Spleen (tissue), 11 donors: ENCODE measurements around the gene BRCA2. TPM values are rescaled to one million over a fixed set of nuclear protein-coding genes. Genes with fewer than 3 reads are reported as not detected.

ENCODE experiments used
- DNase-seq: peaks from one replicate; pipeline ENCODE4 v3.0.0-alpha.2; 2020
- H3K27ac ChIP-seq, 8 donors: fragments of 200-600 bp; sonication (generic) in 7 of 8; 1 replicate in 4 of 8; 2 replicates in 4 of 8; pipeline versions ENCODE4 v1.5.0 to v1.8.0; 2016 to 2021; ENCODE audit warnings: inconsistent platforms in 4 of 8, mild to moderate bottlenecking in 4 of 8, moderate library complexity in 1 of 8
- H3K27me3 ChIP-seq, 7 donors: fragments of 200-600 bp; sonication (generic) in 6 of 7; replicated peaks in 1 of 7; 1 replicate in 4 of 7; 2 replicates in 3 of 7; pipeline versions ENCODE4 v1.5.0 to v1.8.0; 2016 to 2021; ENCODE audit warnings: inconsistent platforms in 3 of 7, mild to moderate bottlenecking in 1 of 7
- H3K36me3 ChIP-seq, 6 donors: fragments of 200-600 bp; sonication (generic) in 5 of 6; 1 replicate in 4 of 6; 2 replicates in 2 of 6; pipeline versions ENCODE4 v1.5.0 to v1.8.0; 2016 to 2021; ENCODE audit warnings: inconsistent platforms in 2 of 6
- H3K4me1 ChIP-seq, 6 donors: fragments of 200-600 bp; sonication (generic) in 5 of 6; 1 replicate in 3 of 6; 2 replicates in 3 of 6; pipeline versions ENCODE4 v1.5.0 to v1.8.0; 2016 to 2021; ENCODE audit warnings: inconsistent platforms in 3 of 6
- H3K4me3 ChIP-seq, 8 donors: fragments of 200-600 bp; sonication (generic) in 7 of 8; 1 replicate in 4 of 8; 2 replicates in 4 of 8; pipeline versions ENCODE4 v1.5.0 to v1.8.0; 2016 to 2021; ENCODE audit warnings: inconsistent platforms in 4 of 8, mild to moderate bottlenecking in 4 of 8, moderate library complexity in 2 of 8
- H3K9me3 ChIP-seq, 8 donors: fragments of 200-600 bp; sonication (generic) in 7 of 8; 1 replicate in 4 of 8; 2 replicates in 4 of 8; pipeline versions ENCODE4 v1.5.0 to v1.8.0; 2016 to 2021; ENCODE audit warnings: inconsistent platforms in 4 of 8
- POLR2A ChIP-seq, 3 donors: fragments of 450-650 bp; IDR thresholded peaks; one replicate each; pipeline ENCODE4 v1.5.1; 2017; ENCODE audit warnings: antibody characterized with exemption in 3 of 3, mild to moderate bottlenecking in 1 of 3
- POLR2AphosphoS5 ChIP-seq, 3 donors: sonication (generic); formaldehyde crosslinking; IDR thresholded peaks; one replicate each; pipeline ENCODE4 v1.5.1; 2017; ENCODE audit warnings: antibody characterized with exemption in 3 of 3
- WGBS, 5 donors: extraction: QIAGEN DNeasy Blood & Tissue Kit in 3 of 5; methylation state at CpG; one replicate each; pipeline versions ENCODE4 v1.1.5 to v1.1.7; 2013 to 2018; 5-methylcytosine and 5-hydroxymethylcytosine counted together
- intact Hi-C: fragments of 100-400 bp; cut with DNase I; formaldehyde crosslinking; loops from one replicate; pipeline ENCODE4 v1.15.0; 2023; ENCODE audit warnings: low total_unique reads
- polyA plus RNA-seq, 3 donors: library from polyadenylated mRNA; stranded (reverse); fragments of 200-250 nt; gene quantifications; one replicate each; pipeline ENCODE4 v1.2.1, GENCODE V29; 2013
- total RNA-seq, 7 donors: library from RNA; depleted of rRNA in 3 of 7; stranded (reverse); fragments of >200 nt in 3 of 7; fragmentation: NEBNext Ultra II Directional in 4 of 7; extraction: Animal tissue kit (Norgen Biotek cat#: 25700) in 4 of 7; gene quantifications; one replicate each; pipeline versions ENCODE4 v1.1.0 to v1.2.1, GENCODE V29; 2016 to 2021
- TF ChIP-seq, protein P1 (sequence below), 11 experiments: fragments of 200-600 bp in 7 of 11; fragments of 450-650 bp in 4 of 11; sonication (generic) in 4 of 11; IDR thresholded peaks in 8 of 11; conservative IDR thresholded peaks in 3 of 11; 1 replicate in 7 of 11; 2 replicates in 4 of 11; pipeline versions ENCODE4 v1.4.0 to v1.8.0; 2016 to 2021; ENCODE audit warnings: antibody characterized with exemption in 11 of 11, inconsistent platforms in 4 of 11, mild to moderate bottlenecking in 1 of 11
- donor health status: healthy with polysubstance abuse.
- donor health status: DM: no; HTN: no; CAD: no; lungs with moderate emphysema.
- donor health status: DM: no; HTN: no; CAD: no.
- donor health status: Bipolar disorder and iron deficiency.
- donor health status: healthy.
- donor health status: DM: no; HTN: no; CAD: no.
- donor health status: DM: yes; HTN: yes; CAD: no.

The BRCA2 gene
- total and polyA plus RNA-seq, 10 donors: 0.35 to 11.2 (median 6.1) TPM

DNA sequence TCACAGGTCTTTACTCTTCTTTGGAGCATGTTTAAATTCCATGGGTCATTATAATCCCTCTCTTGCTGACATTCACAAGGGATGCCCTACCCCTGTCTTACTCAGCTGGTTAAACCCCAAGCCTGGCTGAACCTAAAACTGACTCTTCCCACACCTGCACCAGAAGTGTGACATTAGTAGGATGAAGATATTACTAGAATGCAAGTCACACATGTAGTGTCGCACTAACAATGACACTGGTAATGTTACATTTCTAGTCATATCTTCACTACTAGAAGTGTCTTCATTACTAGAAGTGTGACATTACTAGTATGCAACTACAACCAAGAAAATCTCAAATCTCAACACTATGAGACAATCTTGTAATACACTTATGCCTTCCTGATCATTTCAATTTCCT is 14.4 kb upstream of the BRCA2 start:
- H3K4me3 ChIP-seq: no peak overlapping the region
- no peaks in the 10 kb centered on the region for H3K9me3 ChIP-seq
- H3K27ac ChIP-seq: no peak overlapping the region
- peaks cover 0 to 8% (median 0%) of the 10 kb centered on the region in 6 donors for H3K36me3 ChIP-seq
- intact Hi-C loops: loop anchor here (10.0 kb wide), 1 partner anchor 276 kb away; no protein-coding TSS in a partner anchor
- H3K4me1 ChIP-seq: no peaks in the 10 kb centered on the region
- H3K27me3 ChIP-seq: peaks cover 0 to 13% (median 0%) of the 10 kb centered on the region in 7 donors
- no peak for DNase-seq
- TF ChIP-seq, protein P1, sequence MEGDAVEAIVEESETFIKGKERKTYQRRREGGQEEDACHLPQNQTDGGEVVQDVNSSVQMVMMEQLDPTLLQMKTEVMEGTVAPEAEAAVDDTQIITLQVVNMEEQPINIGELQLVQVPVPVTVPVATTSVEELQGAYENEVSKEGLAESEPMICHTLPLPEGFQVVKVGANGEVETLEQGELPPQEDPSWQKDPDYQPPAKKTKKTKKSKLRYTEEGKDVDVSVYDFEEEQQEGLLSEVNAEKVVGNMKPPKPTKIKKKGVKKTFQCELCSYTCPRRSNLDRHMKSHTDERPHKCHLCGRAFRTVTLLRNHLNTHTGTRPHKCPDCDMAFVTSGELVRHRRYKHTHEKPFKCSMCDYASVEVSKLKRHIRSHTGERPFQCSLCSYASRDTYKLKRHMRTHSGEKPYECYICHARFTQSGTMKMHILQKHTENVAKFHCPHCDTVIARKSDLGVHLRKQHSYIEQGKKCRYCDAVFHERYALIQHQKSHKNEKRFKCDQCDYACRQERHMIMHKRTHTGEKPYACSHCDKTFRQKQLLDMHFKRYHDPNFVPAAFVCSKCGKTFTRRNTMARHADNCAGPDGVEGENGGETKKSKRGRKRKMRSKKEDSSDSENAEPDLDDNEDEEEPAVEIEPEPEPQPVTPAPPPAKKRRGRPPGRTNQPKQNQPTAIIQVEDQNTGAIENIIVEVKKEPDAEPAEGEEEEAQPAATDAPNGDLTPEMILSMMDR (IDR thresholded peaks at IDR 0.05 in 8 of 11, conservative IDR thresholded peaks at IDR 0.05 in 3 of 11): no peak
- TF ChIP-seq POLR2AphosphoS5 (IDR thresholded peaks at IDR 0.05): no peak
- TF ChIP-seq POLR2A (IDR thresholded peaks at IDR 0.05): no peak
- 85 to 97% (median 92%) methylated on average over 1 of the region's 1 CpG for WGBS, 5 donors

DNA sequence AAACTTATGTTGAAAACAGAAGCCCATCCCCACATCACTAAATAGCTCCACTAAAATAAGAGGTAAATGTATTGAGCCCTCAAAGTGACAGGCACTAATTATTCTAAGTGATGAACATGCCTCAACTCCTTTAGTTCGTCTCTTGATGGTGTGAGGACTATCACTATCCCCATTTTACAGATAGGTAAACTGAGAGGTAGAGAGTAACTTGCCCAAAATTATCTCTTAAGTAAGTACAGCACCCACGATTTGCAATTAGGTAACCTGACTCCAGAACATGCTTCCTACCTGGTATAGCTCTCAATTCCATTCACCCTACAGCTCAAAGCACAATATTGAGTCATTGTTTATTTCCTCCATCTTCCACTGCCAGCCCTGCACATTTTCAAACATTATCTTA is 12.8 kb upstream of the BRCA2 start:
- TF ChIP-seq, protein P1 (IDR thresholded peaks at IDR 0.05 in 8 of 11, conservative IDR thresholded peaks at IDR 0.05 in 3 of 11): no peak
- TF ChIP-seq POLR2A (IDR thresholded peaks at IDR 0.05) (no peak), POLR2AphosphoS5 (IDR thresholded peaks at IDR 0.05) (no peak)
- peaks cover 0 to 13% (median 0%) of the 10 kb centered on the region in 7 donors for H3K27me3 ChIP-seq
- H3K27ac ChIP-seq: no peak overlapping the region
- intact Hi-C loops: loop anchor here (10.0 kb wide), 1 partner anchor 278 kb away; no protein-coding TSS in a partner anchor
- H3K4me3 ChIP-seq: no peak overlapping the region
- DNase-seq: no peak
- no peaks in the 10 kb centered on the region for H3K9me3 ChIP-seq
- H3K4me1 ChIP-seq: no peaks in the 10 kb centered on the region
- WGBS, 5 donors: 64 to 94% (median 82%) methylated on average over 2 of the region's 2 CpGs
- H3K36me3 ChIP-seq: no peaks in the 10 kb centered on the region

DNA sequence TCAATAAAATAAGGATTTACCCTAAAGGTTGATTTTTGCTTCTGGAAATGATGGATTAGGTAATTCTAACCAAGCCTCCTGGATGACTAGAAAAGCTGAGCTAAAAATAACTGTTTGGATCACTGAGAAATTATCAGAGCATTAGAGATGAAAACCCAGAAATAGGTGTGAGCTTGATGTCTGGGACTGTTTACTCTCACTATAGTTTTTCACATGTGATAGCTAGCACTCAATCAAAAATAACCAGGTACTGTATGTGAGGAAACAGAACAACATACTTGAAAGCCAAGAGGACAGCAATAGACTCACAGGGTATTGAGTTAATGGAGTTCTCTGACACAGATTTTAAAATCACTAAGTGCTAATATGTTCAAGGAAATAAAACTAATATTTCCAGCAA is 9.7 kb upstream of the BRCA2 start:
- Histone ChIP-seq H3K9me3 (no peaks in the 10 kb centered on the region), H3K4me1 (peaks cover 0 to 16% (median 8%) of the 10 kb centered on the region in 6 donors), H3K36me3 (no peaks in the 10 kb centered on the region), H3K27me3 (peaks cover 0 to 6% (median 0%) of the 10 kb centered on the region in 7 donors), H3K4me3 (no peak overlapping the region), H3K27ac (no peak overlapping the region)
- intact Hi-C loops: loop anchor here (10.0 kb wide), 1 partner anchor 281 kb away; no protein-coding TSS in a partner anchor
- TF ChIP-seq POLR2AphosphoS5 (IDR thresholded peaks at IDR 0.05): no peak
- no peak for TF ChIP-seq POLR2A (IDR thresholded peaks at IDR 0.05)
- TF ChIP-seq, protein P1 (IDR thresholded peaks at IDR 0.05 in 8 of 11, conservative IDR thresholded peaks at IDR 0.05 in 3 of 11): no peak
- DNase-seq: no peak

DNA sequence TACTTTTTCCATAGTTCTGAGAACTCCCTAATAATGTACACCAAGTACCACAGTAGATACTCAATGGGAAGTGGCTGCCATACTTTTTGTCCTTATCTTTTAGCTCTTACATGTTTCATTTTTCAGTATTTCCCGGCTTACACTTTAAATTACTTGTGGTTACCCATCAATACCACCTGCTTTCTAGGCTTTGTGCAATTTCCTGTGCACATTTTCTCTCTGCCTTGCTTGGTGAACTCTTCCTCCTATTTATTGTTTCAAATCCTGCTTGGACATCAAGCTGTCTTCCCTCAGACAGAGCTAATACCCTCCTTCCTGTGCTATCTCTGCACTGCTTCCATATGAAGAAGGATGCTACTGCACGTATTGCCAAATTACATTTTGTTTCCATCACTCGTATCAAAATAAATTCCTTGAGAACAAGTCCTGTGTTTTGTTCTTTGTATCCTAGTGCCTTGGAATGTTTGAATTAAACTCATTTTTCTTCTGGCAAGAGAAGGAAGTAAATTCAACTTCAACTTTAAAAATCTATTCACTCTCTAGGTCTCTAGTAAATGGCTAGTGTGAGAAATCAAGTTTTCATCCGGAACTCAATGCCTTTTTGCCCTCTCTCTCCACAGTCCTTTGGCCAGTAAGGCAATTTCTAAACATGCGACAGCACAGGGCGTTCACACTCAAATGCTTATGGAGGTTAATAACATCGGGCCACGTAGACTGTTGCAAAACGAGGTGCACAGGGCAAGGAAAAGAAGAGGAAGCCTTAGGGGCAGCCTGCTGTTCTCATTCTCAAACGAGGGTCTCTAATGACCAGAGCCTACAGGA is 5.8 kb upstream of the BRCA2 start:
- 26 to 50% (median 36%) methylated on average over 10 of the region's 10 CpGs for WGBS, 5 donors
- intact Hi-C loops: loop anchor here (5.0 to 10.0 kb wide), 2 partner anchors 285 to 397 kb away; no protein-coding TSS in a partner anchor
- no peak for DNase-seq

More for the DNA sequence above, 5.8 kb upstream of the BRCA2 start:
- H3K27ac ChIP-seq: peak overlapping the region in 1 of 8 donors; percentile 45
- TF ChIP-seq POLR2A (IDR thresholded peaks at IDR 0.05): no peak
- TF ChIP-seq POLR2AphosphoS5 (IDR thresholded peaks at IDR 0.05): no peak
- TF ChIP-seq, protein P1 (IDR thresholded peaks at IDR 0.05 in 8 of 11, conservative IDR thresholded peaks at IDR 0.05 in 3 of 11): no peak
- peaks cover 0 to 19% (median 8%) of the 10 kb centered on the region in 6 donors for H3K4me1 ChIP-seq
- H3K9me3 ChIP-seq: no peaks in the 10 kb centered on the region
- H3K27me3 ChIP-seq: no peaks in the 10 kb centered on the region
- H3K36me3 ChIP-seq: no peaks in the 10 kb centered on the region
- peak overlapping the region in 3 of 8 donors; percentile 4 to 44 (median 19) for H3K4me3 ChIP-seq
